ENCODE data around the gene NUBPL.

Gene NUBPL

GRCh38 chr14:31758941-31759340, 197.7 kb downstream of the NUBPL start:
- H3K4me3 ChIP-seq (ENCODE audit: low read depth, low read length): no peak overlapping the region
- in situ Hi-C loops (cut with HindIII; ENCODE audit: low sequenced_read_pairs): no loop called here

GRCh38 chr14:31760277-31760676, 199.1 kb downstream of the NUBPL start:
- H3K4me3 ChIP-seq (ENCODE audit: low read depth, low read length): no peak overlapping the region
- in situ Hi-C loops (cut with HindIII; ENCODE audit: low sequenced_read_pairs): no loop called here
- DNase-seq (ENCODE audit: low read depth, low spot score): no peak
- TF ChIP-seq CTCF (IDR thresholded peaks at IDR 0.05; ENCODE audit: low read depth, low read length): no peak

More at GRCh38 chr14:31758941-31759340, 197.7 kb downstream of the NUBPL start:
- DNase-seq (ENCODE audit: low read depth, low spot score): no peak
- no peak for TF ChIP-seq CTCF (IDR thresholded peaks at IDR 0.05; ENCODE audit: low read depth, low read length)

- TF ChIP-seq CTCF (IDR thresholded peaks at IDR 0.05; ENCODE audit: low read depth, low read length): no peak
- in situ Hi-C loops (cut with HindIII; ENCODE audit: low sequenced_read_pairs): no loop called here
- no peak for DNase-seq (ENCODE audit: low read depth, low spot score)
- H3K4me3 ChIP-seq (ENCODE audit: low read depth, low read length): no peak overlapping the region
These were observed 200.1 kb downstream of the NUBPL start for GRCh38 chr14:31761325-31761724.

- H3K4me3 ChIP-seq (ENCODE audit: low read depth, low read length): no peak overlapping the region
- DNase-seq (ENCODE audit: low read depth, low spot score): no peak
- no peak for TF ChIP-seq CTCF (IDR thresholded peaks at IDR 0.05; ENCODE audit: low read depth, low read length)
- in situ Hi-C loops (cut with HindIII; ENCODE audit: low sequenced_read_pairs): no loop called here
These were observed 201.8 kb downstream of the NUBPL start for GRCh38 chr14:31763041-31763440.

- TF ChIP-seq CTCF (IDR thresholded peaks at IDR 0.05; ENCODE audit: low read depth, low read length): no peak
- DNase-seq (ENCODE audit: low read depth, low spot score): no peak
- no peak overlapping the region for H3K4me3 ChIP-seq (ENCODE audit: low read depth, low read length)
- in situ Hi-C loops (cut with HindIII; ENCODE audit: low sequenced_read_pairs): no loop called here
These were observed 205.2 kb downstream of the NUBPL start for GRCh38 chr14:31766315-31766892.

- in situ Hi-C loops (cut with HindIII; ENCODE audit: low sequenced_read_pairs): no loop called here
- no peak for TF ChIP-seq CTCF (IDR thresholded peaks at IDR 0.05; ENCODE audit: low read depth, low read length)
These were observed 207.2 kb downstream of the NUBPL start for GRCh38 chr14:31768355-31768754.

GRCh38 chr14:31770271-31770670, 209.1 kb downstream of the NUBPL start:
- in situ Hi-C loops (cut with HindIII; ENCODE audit: low sequenced_read_pairs): no loop called here
- H3K4me3 ChIP-seq (ENCODE audit: low read depth, low read length): no peak overlapping the region
- no peak for TF ChIP-seq CTCF (IDR thresholded peaks at IDR 0.05; ENCODE audit: low read depth, low read length)
- no peak for DNase-seq (ENCODE audit: low read depth, low spot score)

More at GRCh38 chr14:31768355-31768754, 207.2 kb downstream of the NUBPL start:
- DNase-seq (ENCODE audit: low read depth, low spot score): no peak
- H3K4me3 ChIP-seq (ENCODE audit: low read depth, low read length): no peak overlapping the region

All from astrocyte of the spinal cord (primary cell).